ENCODE data around the gene WNK2.

Gene WNK2

DNA sequence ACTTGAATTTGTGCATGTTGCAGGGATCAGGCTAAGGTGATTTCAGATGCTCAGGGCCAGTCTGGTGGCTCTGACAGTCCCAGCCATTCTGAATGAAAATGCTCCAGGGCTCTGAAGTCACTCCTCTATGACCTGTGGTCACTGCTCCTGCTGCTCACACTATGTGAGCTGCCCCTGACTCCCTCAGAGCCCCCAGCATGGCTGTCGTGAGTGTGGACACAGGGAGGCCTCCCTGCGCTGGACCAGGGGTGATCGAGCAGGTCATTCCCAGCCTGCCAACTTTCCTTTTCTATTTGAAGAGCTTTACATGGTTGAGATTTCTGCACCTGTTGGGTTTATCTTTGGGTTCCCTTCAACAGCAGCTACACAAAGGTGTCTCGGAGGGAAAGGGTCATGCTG is 74.5 kb downstream of the WNK2 start:
- DNase-seq = no peak

DNA sequence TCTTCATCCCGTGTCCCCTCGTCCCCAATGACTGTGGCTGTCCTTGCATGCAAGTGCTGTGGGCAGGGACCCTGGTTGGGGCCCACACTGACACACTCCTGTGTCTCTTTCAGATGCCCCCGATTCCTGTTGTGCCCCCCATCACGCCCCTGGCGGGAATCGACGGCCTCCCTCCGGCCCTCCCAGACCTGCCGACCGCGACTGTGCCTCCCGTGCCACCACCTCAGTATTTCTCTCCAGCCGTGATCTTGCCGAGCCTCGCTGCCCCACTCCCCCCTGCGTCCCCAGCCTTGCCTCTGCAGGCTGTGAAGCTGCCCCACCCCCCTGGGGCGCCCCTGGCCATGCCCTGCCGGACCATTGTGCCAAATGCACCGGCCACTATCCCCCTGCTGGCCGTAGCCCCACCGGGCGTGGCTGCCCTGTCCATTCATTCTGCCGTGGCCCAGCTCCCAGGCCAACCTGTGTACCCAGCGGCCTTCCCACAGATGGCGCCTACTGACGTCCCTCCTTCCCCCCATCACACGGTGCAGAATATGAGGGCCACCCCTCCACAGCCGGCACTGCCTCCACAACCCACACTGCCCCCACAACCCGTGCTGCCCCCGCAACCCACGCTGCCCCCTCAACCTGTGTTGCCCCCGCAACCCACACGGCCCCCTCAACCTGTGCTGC is 75.0 kb downstream of the WNK2 start:
- no peak for DNase-seq

DNA sequence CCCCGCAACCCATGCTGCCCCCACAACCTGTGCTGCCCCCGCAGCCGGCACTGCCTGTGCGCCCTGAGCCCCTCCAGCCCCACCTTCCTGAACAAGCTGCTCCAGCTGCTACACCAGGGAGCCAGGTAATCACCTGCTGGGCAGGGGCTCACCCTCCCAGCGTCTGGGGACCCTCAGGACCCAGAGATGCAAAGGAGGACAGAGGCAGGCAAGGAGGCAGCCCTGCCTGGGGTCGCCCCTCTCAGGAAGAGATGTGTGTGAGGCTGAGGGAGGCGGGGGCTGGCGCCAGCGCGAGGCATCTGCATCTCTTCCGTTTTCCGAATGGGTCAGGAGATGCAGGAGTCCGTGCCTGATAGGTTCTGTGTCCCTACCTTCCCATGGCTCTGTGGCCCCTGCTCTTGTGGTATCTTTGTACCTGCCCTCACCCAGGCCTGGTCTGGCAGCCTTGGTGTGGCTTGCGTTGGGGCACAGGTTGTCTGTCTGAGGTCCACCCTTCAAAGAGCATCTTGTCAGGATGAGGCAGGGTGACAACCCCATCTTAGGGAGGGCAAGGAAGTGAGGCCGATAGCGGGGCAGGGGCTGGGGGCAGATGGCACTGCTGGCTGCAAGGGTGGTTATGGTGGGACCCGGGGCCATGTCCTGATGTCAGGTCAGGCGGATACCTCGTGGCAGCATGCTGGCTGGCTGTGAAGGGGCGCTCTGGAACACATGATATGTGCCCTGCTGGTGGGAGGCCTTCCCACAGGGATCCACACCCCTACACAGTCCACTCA is 75.7 kb downstream of the WNK2 start:
- no peak for DNase-seq

DNA sequence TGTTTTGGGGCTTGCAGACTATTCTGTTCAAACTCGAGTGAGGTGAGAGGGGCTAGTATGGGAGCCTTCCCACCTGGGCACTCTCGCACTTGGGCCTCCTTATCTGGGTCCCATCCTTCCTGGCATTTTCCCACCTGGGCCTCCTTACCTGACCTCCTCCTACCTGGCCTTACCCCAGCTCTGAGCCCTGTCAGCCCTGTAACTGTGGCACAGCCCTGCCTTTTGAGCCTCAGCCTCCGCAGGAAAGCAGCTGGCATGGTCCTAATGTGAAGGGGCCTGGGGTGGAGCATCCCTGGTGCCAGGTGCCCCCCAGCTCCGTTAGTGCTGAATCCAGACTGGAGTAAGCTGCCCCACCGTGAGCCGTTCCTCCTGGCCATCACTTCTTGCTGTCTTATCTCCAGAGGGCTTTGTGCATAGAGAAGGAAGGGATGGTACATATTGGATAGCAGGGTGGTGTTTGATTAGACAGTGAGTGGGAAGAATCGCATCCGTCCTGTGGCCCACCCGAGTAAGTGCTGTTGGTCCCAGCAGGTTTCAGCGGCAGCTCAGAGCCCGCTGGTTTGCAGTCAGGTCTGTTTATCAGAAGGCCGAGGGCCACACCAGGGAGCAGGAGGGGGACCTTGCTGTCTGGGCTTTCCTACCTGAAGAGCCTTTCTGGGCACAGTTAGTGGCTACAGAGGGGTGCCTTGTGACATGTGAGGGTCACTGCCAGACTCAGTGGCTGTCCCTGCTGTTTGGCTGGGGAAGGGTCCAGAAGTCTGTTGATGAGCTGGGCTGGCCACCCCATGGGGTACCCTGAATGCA is 76.5 kb downstream of the WNK2 start:
- no peak for DNase-seq

DNA sequence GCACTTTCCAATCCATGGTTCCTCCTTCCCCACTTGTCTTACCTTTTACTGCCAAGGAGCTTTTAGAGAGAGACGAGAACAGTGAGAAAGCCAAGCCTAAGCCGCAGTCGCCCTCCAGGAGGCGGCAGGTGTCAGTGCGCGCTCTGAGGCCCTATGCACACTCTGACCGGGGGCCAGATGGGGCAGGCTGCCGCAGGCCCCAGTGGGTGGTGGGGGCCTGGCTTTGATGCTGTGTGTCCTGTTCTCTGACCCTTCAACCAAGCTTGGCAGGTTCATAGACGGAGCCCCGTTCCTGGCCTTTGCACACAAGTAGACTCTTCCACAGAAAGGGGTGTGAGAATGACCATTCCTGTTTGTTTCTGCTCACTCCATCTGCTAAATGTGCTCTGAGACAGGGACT is 77.3 kb downstream of the WNK2 start:
- no peak for DNase-seq

DNA sequence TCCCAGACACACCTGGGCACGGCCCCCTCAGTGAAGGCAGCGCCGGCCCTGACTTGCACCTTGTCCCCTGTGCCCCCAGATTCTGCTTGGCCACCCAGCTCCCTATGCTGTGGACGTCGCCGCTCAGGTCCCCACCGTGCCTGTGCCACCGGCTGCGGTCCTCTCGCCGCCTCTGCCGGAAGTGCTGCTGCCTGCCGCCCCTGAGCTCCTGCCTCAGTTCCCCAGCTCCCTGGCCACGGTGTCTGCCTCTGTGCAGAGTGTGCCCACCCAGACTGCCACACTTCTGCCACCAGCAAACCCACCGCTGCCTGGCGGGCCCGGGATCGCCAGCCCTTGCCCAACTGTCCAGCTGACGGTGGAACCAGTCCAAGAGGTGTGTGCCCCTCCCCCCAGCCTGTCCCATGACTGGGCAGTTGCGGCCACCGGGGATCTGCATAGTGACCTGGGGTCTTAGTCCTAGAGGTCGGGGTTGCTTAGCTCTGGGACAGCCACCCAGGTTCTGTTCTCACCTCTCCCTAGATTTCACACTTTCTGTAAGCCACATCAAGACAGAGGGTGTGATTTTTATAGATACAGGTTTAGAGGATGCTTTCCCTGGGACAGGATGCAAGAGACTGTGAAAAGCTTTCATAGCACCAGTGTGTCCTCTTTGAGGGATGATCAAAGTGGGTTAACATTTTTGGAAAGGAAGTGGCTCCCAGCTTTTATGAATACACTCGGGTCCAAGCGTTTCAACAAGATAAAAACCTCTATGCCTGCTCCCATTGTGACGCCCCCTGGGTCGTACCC is 78.0 kb downstream of the WNK2 start:
- DNase-seq = no peak

DNA sequence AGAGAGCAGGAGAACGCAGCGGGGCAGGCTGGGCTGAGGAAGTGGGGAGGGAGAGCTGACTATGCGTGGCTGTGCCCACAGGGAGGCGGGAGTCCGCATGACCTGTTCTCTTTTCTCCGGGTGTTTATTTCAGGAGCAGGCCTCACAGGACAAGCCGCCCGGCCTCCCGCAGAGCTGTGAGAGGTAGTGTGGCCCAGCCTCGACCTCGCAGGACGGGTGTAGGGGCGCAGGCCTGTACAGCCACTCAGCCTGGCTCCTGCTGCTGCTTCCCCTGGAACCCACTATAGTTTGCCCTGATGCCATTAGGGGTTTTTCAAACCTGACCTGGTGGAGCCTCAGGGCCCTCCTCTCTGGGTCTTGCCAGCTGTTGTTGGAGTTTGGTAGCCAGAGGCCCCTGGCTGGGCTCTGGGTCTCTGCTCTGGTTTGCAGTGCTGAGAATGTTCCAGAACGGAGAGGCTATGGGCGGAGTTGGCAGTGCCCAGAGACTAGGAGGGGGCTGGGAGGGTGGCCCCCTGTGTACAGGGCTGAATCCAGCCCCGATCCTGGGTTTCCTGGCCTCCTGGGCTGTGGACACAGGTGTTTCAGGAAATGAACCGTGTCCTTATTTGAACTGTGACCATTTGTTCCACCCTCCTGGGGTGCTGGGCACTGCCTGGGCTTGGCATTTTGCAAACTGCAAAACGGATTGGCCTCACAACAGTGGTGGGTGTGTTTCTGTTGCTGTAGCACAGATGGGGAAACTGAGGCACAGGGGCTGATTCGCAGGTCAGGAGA is 78.8 kb downstream of the WNK2 start:
- DNase-seq = no peak

DNA sequence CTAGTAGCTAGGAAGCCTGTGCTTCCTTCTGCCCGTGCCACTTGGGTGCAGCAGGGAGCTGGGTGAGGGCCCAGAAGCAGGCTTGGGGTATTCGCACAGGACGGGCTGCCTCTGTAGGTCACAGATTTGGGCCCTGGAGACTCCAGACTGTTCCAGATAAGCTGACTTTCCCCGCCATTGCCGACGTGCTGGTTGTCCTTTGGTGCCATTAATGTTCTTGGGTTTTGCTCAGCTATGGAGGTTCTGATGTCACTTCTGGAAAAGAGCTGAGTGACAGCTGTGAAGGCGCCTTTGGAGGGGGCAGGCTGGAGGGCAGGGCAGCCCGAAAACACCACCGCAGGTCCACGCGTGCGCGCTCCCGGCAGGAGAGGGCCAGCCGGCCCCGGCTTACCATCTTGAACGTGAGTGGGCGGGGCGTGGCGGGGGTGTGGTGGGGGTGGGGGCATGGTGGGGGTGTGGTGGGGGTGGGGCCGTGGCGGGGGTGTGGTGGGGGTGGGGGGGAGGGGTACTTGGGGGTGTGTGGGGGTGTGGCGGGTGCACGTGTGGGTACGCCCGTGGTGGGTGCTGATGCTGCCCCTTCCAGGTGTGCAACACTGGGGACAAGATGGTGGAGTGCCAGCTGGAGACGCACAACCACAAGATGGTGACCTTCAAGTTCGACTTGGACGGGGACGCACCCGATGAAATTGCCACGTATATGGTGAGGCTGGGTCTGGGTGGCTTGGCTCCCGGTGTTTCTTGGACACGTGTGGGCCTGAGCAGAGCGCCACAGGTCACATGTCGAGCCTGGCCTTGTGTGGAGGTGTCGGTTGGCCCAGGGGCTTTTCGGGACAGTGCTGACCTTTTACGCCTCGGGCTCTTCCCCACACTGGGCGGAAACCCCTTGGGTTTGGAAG is 79.6 kb downstream of the WNK2 start:
- DNase-seq = no peak

DNA sequence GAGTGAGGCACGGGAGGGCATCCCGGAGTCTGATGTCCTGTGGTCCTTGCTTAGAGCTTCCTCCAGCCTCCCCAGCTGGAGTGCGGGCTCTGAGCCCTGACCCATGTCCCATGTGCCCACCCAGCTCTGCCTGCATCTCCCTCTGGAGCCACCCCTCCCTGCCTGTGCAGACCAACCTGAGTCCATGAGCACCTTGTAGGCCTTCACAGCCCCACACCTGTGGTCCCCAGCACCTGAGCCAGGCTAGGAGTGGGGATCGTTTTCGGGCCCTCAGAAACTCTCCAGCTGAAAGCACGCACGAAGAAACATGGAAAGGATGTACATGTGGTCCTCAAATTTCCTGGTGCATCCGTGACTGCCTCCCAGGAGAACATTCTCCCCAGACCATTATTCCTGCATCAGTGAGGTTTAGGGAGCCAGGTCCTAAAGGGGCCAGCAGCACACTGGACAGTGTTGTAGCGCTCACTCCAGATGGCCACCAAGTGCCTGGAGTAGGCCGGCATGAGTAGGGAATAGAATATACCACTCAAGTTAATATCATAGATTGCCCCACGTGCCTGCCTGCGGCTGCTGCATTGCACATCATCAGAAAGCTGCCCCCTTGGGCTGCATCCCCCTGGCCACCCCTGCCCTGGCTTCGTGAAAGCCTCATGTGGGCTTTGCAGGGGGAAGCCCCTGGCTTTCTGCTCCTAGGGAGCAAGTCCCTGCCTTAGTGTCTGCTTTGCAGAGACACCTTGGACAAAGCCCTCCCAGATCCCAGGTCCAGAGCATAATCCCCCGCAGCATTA is 80.6 kb downstream of the WNK2 start:
- no peak for DNase-seq

DNA sequence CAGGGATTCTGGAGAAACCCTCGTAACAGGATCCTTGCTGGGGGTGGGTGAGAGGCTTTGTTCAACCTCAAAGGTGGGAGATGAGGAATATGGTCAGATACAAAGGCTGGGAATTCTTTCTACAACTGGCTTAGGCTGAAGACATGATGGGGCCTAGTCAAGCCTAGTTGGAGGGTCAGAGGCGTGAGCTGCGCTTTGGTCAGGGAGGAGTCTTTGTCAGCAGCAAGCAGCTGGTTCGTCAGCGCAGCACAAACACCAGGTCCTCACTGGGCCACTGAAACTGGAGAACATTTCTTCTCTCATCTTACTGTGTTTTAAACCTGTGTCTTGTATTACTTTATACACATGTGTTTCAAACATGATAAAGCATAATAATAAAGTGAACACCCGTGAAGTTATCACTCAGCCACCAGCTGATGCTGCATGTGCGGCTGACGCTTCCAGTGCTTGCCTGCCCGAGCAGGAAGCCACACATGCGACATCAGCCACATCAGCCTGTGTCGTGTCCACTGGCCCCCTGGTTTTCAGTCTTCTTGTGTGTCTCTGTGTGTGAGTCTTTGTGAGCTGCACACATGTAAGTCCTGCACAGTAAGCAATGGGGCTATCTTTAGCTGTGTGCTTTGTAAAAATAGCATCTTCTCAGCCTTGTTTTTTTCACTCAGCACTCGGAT is 81.5 kb downstream of the WNK2 start:
- no peak for DNase-seq

DNA sequence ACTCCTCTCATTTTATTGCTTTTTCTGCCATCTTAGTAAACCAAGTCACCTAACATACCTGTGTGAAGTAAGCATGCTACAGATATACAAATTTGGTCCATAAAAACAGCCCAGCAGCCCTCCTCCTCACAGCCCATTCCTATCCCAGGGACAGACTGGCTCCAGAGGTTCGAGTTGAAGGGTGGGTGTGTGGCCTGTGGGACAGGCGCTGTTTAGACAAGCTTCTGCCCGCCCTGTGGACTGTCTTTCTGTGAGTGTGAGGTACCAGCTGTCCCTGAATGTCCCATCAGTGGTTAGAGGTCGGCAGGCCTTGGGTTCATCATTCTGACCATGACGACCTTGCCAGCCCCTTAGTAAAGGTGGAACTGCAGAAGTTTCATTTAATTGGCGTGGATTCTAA is 82.0 kb downstream of the WNK2 start:
- no peak for DNase-seq

DNA sequence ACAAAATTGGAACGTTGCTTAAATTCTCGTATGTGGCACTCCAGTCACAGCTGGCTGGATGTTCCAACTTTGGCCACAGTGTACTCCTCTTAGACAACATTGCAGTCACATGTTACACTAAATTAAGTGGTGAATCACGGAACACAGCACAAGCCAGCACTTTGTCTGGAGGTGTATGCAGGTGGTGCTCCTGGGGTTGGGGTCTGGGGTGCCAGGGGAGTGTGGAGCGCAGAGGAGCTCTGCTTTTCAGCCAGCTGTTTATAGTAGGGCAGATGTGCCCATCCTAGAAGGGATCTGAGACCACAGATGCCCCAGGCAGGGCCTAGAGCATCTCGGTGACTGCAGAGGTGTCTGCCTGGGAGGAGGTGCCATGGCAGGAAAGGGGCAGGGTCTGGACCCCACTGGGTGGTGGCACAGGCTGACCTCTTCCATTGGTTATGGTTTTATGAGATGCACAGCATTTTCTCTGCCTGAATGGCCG is 82.6 kb downstream of the WNK2 start:
- DNase-seq = no peak

DNA sequence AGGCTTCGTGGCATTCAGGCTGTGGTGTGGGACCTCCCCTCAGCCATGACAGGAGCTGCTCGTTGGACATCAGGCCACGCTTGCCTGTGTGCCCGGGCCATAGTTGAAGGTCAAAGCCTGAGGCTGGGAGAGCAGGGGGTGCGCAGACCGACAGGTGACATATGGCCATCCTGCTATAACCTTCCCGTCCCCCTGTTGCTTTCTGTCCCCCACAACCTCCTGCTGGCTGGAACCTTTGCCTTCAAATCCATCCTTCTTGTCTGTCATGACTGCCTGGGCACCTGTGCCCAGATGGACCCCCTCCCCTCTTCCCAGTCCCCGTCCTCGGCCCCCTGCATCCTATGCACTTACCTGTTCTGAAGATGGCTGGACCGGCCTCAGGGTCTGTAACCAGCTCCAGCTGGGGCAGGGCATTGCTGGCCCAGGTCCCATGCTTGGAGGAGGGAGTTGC is 83.2 kb downstream of the WNK2 start:
- no peak for DNase-seq

DNA sequence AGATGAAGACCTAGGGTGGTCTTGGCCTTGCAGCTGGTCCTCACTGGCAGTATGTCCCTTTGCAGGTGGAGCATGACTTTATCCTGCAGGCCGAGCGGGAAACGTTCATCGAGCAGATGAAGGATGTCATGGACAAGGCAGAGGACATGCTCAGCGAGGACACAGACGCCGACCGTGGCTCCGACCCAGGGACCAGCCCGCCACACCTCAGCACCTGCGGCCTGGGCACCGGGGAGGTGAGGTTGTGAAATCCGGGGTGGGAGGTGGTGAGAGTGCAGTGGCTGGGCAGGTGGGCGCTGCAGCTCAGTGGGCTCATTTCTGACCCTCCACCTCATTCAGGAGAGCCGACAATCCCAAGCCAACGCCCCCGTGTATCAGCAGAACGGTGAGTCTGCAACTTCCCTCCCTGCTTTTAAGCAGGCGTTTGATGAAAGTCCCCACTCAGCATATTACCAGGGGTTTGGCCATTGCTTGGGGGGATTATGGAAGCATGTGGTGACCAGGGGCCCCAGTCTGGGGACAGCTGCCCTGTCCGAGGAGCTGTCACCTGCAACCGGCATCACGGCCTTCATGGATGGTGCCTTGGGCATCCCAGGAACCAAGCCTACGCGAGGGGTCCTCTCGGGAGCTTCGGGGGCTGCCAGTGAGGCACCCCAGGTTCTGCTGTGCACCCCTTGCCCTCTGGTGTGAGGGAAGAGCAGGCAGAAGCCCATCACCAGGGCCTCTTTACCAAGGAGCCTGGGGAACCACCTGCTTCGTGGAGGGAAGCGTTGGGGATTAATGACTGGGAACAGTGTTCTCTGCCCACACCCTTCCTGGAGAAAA is 84.0 kb downstream of the WNK2 start:
- DNase-seq = no peak

DNA sequence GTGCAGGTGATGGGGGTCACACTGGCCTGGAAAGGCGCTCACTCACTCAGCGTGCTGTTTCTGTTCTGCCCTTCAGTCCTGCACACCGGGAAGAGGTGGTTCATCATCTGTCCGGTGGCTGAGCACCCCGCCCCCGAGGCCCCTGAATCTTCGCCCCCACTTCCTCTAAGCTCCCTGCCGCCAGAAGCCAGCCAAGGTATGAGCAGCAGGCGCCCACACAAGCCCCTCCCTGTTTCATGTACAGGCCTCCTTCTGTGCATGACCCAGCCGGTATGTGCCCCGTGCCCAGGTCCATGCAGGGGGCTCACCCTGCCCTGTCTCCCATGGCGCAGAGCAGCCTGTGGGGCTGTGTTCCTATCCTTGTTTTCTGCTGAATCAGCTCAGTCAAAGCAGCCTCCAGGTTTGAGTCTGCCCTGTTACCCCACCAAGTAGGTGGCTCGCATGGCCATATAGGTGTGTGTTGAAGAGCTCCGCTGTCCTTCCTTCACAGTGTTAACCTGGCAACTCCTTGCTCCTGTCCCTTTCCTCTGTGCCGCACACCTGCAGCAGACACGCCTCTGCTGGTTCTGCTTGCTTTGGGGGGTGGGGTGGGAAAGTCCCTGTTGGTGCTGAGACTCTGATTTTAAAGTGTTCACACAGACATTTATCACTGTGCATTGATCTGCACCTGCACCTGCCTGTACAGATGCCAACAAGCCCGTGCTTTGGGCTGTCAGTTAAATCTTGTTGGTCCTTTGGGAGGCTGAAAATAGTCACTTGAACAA is 84.8 kb downstream of the WNK2 start:
- peak; percentile 80 for DNase-seq

DNA sequence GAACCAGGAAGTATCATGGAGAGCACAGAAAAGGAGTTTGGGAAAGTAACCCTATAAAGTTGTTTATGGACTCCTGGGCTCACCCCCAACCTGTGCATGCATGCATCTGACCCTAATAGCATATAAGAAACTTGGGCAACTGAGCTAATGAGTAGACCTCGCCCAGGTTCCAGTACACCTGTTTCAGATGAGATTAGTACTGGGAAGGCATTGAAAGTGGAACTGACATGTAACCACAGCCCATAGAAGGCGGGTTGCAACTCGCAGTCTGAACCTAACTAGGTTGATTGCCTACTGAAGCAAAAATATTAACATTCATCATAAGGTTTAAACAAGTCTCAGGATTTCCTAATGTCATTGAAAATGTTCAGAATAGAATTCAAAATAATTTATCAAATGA is 87.0 kb downstream of the WNK2 start:
- DNase-seq = no peak

DNA sequence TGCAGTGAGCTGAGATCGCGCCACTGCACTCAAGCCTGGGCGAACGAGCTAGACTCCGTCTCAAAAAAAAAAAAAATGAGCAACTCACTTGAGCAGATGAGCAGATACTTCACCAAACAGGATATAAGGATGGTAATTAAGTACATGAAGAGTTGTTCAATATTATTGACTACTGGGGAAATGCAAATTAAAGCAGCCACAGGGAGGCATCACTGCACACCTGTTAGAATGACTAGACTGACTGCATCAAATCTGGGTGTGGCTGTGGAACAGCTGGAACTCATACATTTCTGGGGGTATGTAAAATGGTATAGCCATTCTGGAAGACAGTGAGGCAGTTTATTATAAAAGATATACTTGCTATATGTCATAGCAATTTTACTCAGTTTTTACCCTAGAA is 93.0 kb downstream of the WNK2 start:
- DNase-seq = no peak

DNA sequence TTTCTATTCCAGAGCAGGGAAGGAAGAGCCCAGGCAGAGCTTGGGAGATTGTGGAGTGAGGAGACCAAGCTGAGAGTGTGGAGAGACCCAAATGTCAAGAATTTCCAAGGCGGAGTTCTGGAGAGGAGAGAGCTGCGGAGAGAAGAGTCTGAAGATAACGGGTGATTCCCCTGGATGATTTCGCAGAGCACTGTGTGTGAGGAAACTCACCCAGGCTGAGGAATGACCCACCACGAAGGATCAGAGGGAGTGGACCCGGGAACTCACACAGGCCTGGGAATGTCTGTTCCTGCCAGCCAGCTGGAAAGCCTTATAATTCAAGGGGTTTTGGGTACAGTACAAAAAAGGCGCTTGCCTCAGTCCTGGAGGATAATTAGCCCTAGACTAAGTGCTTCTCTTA is 94.2 kb downstream of the WNK2 start:
- DNase-seq = no peak

Data from NCI-H1436 treated with DMSO at 0.1 percent for 48 hours (cell line).